ENCODE measurements around the gene SLC50A1.

The SLC50A1 gene

DNA sequence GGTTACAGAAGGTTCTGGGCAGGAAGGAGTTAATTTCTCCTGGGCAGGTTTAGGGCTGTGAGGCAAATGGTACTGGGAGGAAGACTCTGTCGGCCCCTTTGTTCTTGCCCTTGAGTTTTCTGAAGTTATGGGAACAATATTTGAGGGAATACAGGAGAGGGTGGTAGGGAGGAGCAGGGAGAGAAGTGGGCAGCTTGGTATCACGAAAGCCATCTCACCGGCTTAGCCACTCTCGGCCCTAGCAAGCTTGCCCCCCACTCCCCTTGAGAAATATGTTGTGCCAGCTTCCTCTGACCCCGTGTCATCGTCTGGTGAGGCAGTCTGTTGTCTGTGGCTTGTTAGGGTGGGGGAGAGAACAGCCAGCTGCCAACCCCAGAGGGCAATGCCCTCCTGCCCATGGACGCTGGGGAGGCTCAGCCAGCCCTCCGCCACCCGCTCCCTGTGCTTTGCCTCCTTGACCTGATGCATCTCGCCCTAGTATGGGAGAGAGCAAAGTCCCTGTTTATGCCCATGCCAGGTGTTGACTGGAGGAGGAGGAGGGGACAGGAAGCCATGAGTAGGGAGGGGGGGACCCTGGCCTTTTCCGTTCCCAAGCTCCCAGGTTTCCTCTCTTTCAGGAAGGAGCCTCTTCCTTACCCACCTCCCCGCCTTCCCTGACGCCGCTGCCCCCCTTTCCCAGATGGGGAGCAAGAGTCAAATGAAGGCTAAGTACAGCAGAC, 6.7 kb upstream of the SLC50A1 start:
- CTCF ChIA-PET, result interaction anchor here (0.5 to 8.1 kb wide), 9 partner anchors 14 to 167 kb away, joined by 3 to 54 read pairs (median 5); partner anchors contain the start of gene PYGO2
- Histone ChIP-seq H3K4me3 (ENCODE audit: low read depth, low read length) (peak overlapping the region; percentile 62), H3K9me3 (ENCODE audit: control insufficient read depth, insufficient read depth, low read depth, low read length) (no peaks in the 10 kb centered on the region), H3K4me1 (ENCODE audit: control insufficient read depth, insufficient read depth, low read length) (peaks cover 21% of the 10 kb centered on the region), H3K36me3 (ENCODE audit: control insufficient read depth in 2 of 2, insufficient read depth in 1 of 2, low read length in 2 of 2) (peaks cover 3 to 29% of the 10 kb centered on the region in 2 experiments; a peak in 2 of 3 replicates), H3K27ac (ENCODE audit: extremely low read depth, low read depth, low read length) (peak overlapping the region; percentile 57)
- TF ChIP-seq, protein P1, sequence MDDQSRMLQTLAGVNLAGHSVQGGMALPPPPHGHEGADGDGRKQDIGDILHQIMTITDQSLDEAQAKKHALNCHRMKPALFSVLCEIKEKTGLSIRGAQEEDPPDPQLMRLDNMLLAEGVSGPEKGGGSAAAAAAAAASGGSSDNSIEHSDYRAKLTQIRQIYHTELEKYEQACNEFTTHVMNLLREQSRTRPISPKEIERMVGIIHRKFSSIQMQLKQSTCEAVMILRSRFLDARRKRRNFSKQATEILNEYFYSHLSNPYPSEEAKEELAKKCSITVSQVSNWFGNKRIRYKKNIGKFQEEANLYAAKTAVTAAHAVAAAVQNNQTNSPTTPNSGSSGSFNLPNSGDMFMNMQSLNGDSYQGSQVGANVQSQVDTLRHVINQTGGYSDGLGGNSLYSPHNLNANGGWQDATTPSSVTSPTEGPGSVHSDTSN (CRISPR knock-in tag; IDR thresholded peaks at IDR 0.05), result no peak
- TF ChIP-seq, protein P2, sequence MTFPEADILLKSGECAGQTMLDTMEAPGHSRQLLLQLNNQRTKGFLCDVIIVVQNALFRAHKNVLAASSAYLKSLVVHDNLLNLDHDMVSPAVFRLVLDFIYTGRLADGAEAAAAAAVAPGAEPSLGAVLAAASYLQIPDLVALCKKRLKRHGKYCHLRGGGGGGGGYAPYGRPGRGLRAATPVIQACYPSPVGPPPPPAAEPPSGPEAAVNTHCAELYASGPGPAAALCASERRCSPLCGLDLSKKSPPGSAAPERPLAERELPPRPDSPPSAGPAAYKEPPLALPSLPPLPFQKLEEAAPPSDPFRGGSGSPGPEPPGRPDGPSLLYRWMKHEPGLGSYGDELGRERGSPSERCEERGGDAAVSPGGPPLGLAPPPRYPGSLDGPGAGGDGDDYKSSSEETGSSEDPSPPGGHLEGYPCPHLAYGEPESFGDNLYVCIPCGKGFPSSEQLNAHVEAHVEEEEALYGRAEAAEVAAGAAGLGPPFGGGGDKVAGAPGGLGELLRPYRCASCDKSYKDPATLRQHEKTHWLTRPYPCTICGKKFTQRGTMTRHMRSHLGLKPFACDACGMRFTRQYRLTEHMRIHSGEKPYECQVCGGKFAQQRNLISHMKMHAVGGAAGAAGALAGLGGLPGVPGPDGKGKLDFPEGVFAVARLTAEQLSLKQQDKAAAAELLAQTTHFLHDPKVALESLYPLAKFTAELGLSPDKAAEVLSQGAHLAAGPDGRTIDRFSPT (tag by site-specific recombination; IDR thresholded peaks at IDR 0.05), result peak; percentile 93
- peak; percentile 83 for TF ChIP-seq TCF7L2 (IDR thresholded peaks at IDR 0.05; ENCODE audit: borderline replicate concordance, low read depth, low read length)
- TF ChIP-seq GLI2 (tag by site-specific recombination; IDR thresholded peaks at IDR 0.05; ENCODE audit: borderline replicate concordance, low read depth), result no peak
- no peak for TF ChIP-seq ZBTB7A (tag by site-specific recombination; IDR thresholded peaks at IDR 0.05; ENCODE audit: low read depth)
- TF ChIP-seq, protein P3, sequence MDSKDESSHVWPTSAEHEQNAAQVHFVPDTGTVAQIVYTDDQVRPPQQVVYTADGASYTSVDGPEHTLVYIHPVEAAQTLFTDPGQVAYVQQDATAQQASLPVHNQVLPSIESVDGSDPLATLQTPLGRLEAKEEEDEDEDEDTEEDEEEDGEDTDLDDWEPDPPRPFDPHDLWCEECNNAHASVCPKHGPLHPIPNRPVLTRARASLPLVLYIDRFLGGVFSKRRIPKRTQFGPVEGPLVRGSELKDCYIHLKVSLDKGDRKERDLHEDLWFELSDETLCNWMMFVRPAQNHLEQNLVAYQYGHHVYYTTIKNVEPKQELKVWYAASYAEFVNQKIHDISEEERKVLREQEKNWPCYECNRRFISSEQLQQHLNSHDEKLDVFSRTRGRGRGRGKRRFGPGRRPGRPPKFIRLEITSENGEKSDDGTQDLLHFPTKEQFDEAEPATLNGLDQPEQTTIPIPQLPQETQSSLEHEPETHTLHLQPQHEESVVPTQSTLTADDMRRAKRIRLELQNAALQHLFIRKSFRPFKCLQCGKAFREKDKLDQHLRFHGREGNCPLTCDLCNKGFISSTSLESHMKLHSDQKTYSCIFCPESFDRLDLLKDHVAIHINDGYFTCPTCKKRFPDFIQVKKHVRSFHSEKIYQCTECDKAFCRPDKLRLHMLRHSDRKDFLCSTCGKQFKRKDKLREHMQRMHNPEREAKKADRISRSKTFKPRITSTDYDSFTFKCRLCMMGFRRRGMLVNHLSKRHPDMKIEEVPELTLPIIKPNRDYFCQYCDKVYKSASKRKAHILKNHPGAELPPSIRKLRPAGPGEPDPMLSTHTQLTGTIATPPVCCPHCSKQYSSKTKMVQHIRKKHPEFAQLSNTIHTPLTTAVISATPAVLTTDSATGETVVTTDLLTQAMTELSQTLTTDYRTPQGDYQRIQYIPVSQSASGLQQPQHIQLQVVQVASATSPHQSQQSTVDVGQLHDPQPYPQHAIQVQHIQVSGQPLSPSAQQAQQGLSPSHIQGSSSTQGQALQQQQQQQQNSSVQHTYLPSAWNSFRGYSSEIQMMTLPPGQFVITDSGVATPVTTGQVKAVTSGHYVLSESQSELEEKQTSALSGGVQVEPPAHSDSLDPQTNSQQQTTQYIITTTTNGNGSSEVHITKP (tag by site-specific recombination; IDR thresholded peaks at IDR 0.05), result peak; percentile 43
- no peak for TF ChIP-seq ZNF544 (tag by site-specific recombination; IDR thresholded peaks at IDR 0.05)
- TF ChIP-seq HOXC10 (CRISPR knock-in tag; IDR thresholded peaks at IDR 0.05), result no peak
- TF ChIP-seq ZBTB48 (tag by site-specific recombination; IDR thresholded peaks at IDR 0.05), result 0 out of 2 replicates have a peak, but pooled peaks have one; percentile 34
- peak; percentile 71 for TF ChIP-seq ZNF341 (tag by site-specific recombination; IDR thresholded peaks at IDR 0.05; ENCODE audit: low read depth)
- TF ChIP-seq ZNF324 (tag by site-specific recombination; IDR thresholded peaks at IDR 0.05), result no peak
- TF ChIP-seq ZNF521 (tag by site-specific recombination; IDR thresholded peaks at IDR 0.05), result no peak
- no peak for TF ChIP-seq ZNF416 (tag by site-specific recombination; IDR thresholded peaks at IDR 0.05)
- TF ChIP-seq ZFP69B (tag by site-specific recombination; IDR thresholded peaks at IDR 0.05), result no peak
- no peak for TF ChIP-seq ZFP3 (tag by site-specific recombination; IDR thresholded peaks at IDR 0.05; ENCODE audit: low read depth)
- TF ChIP-seq, protein P4, sequence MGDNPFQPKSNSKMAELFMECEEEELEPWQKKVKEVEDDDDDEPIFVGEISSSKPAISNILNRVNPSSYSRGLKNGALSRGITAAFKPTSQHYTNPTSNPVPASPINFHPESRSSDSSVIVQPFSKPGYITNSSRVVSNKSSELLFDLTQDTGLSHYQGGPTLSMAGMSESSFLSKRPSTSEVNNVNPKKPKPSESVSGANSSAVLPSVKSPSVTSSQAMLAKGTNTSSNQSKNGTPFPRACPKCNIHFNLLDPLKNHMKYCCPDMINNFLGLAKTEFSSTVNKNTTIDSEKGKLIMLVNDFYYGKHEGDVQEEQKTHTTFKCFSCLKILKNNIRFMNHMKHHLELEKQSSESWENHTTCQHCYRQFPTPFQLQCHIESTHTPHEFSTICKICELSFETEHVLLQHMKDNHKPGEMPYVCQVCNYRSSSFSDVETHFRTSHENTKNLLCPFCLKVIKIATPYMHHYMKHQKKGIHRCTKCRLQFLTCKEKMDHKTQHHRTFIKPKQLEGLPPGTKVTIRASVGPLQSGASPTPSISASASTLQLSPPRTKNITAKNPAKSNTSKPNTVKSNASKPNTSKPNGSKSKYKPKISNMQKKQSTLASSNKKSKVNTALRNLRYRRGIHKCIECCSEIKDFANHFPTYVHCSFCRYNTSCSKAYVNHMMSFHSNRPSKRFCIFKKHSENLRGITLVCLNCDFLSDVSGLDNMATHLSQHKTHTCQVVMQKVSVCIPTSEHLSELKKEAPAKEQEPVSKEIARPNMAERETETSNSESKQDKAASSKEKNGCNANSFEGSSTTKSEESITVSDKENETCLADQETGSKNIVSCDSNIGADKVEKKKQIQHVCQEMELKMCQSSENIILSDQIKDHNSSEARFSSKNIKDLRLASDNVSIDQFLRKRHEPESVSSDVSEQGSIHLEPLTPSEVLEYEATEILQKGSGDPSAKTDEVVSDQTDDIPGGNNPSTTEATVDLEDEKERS (tag by site-specific recombination; IDR thresholded peaks at IDR 0.05), result no peak
- TF ChIP-seq, protein P5, sequence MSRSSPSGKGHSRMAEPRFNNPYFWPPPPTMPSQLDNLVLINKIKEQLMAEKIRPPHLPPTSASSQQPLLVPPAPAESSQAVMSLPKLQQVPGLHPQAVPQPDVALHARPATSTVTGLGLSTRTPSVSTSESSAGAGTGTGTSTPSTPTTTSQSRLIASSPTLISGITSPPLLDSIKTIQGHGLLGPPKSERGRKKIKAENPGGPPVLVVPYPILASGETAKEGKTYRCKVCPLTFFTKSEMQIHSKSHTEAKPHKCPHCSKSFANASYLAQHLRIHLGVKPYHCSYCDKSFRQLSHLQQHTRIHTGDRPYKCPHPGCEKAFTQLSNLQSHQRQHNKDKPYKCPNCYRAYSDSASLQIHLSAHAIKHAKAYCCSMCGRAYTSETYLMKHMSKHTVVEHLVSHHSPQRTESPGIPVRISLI (tag by site-specific recombination; IDR thresholded peaks at IDR 0.05), result no peak
- no peak for TF ChIP-seq ZNF423 (tag by site-specific recombination; IDR thresholded peaks at IDR 0.05)
- TF ChIP-seq ZNF621 (tag by site-specific recombination; IDR thresholded peaks at IDR 0.05), result no peak
- TF ChIP-seq ZNF777 (tag by site-specific recombination; IDR thresholded peaks at IDR 0.05; ENCODE audit: borderline replicate concordance), result no peak
- TF ChIP-seq ZNF138 (tag by site-specific recombination; IDR thresholded peaks at IDR 0.05; ENCODE audit: borderline replicate concordance), result no peak
- TF ChIP-seq SP7 (tag by site-specific recombination; IDR thresholded peaks at IDR 0.05), result 0 out of 2 replicates have a peak, but pooled peaks have one; percentile 20
- TF ChIP-seq, protein P6, sequence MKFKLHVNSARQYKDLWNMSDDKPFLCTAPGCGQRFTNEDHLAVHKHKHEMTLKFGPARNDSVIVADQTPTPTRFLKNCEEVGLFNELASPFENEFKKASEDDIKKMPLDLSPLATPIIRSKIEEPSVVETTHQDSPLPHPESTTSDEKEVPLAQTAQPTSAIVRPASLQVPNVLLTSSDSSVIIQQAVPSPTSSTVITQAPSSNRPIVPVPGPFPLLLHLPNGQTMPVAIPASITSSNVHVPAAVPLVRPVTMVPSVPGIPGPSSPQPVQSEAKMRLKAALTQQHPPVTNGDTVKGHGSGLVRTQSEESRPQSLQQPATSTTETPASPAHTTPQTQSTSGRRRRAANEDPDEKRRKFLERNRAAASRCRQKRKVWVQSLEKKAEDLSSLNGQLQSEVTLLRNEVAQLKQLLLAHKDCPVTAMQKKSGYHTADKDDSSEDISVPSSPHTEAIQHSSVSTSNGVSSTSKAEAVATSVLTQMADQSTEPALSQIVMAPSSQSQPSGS (tag by site-specific recombination; IDR thresholded peaks at IDR 0.05; ENCODE audit: low read depth), result no peak
- TF ChIP-seq ZNF2 (tag by site-specific recombination; IDR thresholded peaks at IDR 0.05), result no peak
- no peak for TF ChIP-seq ZBTB8A (tag by site-specific recombination; IDR thresholded peaks at IDR 0.05)
- POLR2A ChIA-PET, result interaction anchor here (0.6 to 3.5 kb wide), 6 partner anchors 11 to 128 kb away, joined by 3 to 17 read pairs (median 4); partner anchors contain the start of genes DPM3 and KRTCAP2

Data from HEK293 (cell line).